ENCODE measurements around the gene PHTF1.

GRCh38 chr1:113692342-113692741, 66.9 kb downstream of the PHTF1 start:
- TF ChIP-seq POLR2AphosphoS5 (IDR thresholded peaks at IDR 0.05): no peak
- TF ChIP-seq POLR2A (IDR thresholded peaks at IDR 0.05): no peak
- TF ChIP-seq, protein P1, sequence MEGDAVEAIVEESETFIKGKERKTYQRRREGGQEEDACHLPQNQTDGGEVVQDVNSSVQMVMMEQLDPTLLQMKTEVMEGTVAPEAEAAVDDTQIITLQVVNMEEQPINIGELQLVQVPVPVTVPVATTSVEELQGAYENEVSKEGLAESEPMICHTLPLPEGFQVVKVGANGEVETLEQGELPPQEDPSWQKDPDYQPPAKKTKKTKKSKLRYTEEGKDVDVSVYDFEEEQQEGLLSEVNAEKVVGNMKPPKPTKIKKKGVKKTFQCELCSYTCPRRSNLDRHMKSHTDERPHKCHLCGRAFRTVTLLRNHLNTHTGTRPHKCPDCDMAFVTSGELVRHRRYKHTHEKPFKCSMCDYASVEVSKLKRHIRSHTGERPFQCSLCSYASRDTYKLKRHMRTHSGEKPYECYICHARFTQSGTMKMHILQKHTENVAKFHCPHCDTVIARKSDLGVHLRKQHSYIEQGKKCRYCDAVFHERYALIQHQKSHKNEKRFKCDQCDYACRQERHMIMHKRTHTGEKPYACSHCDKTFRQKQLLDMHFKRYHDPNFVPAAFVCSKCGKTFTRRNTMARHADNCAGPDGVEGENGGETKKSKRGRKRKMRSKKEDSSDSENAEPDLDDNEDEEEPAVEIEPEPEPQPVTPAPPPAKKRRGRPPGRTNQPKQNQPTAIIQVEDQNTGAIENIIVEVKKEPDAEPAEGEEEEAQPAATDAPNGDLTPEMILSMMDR (IDR thresholded peaks at IDR 0.05): no peak
- no peak for TF ChIP-seq EP300 (IDR thresholded peaks at IDR 0.05; ENCODE audit: low read depth)
